CD4-positive, alpha-beta T cell treated with Interleukin-15 for 4 hours (primary cell): Measurements from ENCODE around the gene ANXA10.
"Not testable (repeated sequence)": the region's sequence is repeated elsewhere in the genome, so short reads cannot be mapped to it uniquely, and the experiment has no call there.

Experiments used
- DNase-seq: peaks from one replicate; pipeline ENCODE4 v3.0.0-alpha.2; 2020; ENCODE audit warnings: low spot score

ANXA10 gene, protein sequence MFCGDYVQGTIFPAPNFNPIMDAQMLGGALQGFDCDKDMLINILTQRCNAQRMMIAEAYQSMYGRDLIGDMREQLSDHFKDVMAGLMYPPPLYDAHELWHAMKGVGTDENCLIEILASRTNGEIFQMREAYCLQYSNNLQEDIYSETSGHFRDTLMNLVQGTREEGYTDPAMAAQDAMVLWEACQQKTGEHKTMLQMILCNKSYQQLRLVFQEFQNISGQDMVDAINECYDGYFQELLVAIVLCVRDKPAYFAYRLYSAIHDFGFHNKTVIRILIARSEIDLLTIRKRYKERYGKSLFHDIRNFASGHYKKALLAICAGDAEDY

DNA sequence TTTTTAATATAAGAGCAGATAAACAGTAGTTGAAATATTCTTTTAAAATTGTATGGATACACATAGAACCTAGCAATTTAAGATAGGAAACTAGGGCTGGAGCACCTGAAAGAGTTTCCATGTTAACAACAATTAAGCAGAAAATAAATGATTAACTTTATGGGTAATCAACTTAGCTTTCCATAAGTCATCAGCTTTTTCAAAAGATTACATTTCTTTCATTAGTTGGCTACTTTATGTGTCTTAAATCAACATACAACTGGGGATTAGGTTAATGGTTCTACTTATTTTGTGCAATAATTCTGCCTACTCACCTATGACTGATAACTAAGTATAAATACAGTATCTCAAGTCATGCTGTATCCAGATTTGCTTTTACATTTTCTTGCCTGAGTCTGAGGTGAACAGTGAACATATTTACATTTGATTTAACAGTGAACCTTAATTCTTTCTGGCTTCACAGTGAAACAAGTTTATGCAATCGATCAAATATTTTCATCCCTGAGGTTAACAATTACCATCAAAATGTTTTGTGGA, at the start of gene ANXA10:
TSS of gene ANXA10 (plus strand) at position 362 of the 537 bp plus-strand sequence. CDS start at position 526, 164 bp downstream.
- no peak for DNase-seq

DNA sequence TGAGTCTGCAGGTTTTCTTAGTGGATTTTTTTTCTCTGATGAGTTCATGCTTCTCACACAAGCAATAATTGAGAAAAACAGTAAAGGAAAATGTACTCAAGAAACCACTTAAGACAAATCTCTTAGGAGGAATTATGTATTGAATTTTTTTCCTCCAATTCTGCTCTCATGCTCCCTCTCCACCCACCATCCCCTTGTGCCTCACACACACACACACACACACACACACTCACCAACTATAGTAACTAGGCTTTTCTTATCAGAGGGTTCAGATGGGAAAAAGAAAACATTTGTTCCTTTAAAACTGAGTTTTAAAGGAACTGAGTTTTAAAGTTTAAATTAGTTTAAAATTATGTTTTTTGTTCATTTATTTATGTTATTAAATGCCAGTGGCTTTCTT, 47.0 kb upstream of the ANXA10 start:
- no peak for DNase-seq

DNA sequence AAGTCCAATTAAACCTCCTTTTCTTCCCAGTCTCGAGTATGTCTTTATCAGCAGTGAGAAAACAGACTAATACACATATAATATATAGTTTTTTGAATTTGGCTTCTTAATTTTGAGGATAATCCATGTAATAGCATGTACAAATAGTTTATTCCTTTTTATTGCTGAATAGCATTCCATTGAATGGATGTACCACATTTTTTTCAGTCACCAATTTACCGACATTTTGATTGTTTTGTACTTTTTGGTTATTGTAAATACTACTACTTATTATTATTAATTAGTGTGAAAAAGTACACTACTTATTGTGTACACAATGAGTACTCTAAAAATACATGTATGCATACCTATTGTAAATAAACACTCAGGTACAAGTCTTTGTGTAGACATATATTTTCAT, 42.3 kb upstream of the ANXA10 start:
- DNase-seq = no peak

DNA sequence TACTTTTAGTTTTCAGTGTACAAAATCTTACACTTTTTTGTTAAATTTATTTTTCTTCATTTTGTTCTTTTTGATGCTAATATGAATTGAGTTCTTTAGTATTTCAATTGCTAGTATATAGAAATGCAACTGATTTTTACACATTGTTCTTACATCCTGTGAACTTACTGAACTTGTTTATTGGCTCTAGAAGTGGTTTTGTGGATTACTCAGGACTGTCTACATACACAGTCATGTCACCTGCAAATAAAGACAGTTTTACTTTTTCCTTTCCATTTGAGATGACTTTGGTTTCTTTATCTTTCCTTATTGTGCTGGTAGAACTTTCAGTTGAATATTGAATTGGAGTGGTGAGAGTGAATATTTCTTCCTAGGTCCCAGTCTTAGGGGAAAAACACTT, 40.8 kb upstream of the ANXA10 start:
- no peak for DNase-seq

DNA sequence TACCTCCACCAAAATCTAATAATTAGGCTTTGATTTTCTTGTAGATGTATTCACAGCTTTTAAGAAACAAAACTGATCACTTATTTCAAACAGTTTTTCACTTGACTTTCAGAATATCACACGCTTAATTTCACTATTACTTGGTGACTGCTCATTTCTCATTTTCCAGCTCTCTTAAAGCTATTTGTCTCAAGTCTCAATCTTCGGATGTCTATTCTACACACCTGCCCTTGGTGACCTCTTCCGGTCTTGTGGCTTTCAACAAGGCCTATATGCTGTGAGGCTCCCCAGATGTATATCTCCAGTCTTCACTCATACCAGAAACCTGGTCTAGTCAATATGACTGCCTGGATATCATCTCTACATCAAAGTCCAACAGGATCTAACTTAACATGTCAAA, 34.9 kb upstream of the ANXA10 start:
- no peak for DNase-seq

DNA sequence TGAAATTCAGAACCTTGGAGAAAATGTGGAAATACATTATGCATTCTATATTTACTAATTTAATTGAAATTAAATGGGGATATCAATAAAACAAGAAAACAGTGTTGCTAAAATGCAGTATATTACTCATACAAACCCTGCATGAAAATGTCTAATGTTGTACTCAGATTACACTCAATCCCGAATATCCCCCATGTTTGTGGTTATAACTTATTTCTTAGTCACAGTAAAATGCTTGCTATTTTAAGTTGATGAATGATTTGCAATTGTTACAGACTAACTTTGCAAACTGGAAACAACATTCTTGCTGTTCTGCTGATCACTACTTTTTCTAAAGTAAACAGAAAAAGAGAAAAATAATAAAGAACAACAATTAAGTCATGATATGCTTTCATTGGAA, 33.1 kb upstream of the ANXA10 start:
- DNase-seq = no peak

DNA sequence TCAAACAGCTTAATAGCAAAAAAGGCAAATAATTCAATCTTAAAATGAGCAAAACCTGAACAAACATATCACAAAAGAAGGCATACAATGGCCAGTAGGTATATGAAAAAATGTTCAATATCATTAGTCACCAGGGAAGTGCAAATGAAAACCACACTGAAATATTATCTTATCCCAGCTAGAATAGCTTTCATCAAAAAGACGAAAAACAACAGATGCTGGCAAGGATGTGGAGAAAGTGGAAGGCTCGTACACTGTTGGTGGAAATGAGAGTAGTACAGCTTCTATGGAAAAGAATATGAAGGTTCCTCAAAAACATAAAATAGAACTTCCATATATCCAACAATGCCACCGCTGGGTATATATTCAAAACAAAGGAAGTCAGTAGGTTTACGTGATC, 29.3 kb upstream of the ANXA10 start:
- no peak for DNase-seq

DNA sequence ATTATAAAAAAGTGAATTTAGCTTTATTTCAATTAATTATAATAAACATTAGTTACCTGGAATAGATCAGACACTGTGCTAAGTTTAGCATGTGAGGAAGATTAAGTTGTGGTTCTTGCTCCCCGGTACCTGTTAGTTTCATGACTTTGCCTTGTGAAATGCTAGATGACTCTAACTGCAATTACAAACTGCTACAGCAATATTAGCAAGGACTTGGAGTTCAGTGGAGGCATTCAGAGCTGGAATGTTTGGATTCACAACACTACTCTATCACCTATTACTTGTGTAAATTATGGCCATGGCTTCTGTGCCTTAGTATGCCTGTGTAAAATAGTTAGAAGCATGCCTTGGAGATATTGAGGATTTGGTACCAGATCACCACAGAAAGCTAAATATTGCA, 21.4 kb upstream of the ANXA10 start:
- DNase-seq = no peak

DNA sequence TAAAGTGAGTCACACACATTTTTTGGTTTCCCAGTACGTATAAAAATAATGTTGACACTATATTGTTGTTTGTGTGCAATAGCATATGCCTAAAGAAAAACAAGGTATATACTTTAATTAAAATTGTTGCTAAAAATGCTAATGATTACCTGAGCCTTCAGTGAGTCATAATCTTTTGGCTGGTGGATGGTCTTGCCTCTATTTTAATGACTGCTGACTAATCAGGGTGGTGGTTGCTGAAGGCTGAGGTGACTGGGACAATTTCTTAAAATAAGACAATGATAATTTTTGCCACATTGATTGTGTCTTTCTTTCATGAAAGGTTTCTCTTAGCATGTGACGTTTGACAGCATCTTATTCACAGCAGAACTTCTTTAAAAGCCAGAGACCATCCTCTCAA, 21.0 kb upstream of the ANXA10 start:
- DNase-seq = no peak

DNA sequence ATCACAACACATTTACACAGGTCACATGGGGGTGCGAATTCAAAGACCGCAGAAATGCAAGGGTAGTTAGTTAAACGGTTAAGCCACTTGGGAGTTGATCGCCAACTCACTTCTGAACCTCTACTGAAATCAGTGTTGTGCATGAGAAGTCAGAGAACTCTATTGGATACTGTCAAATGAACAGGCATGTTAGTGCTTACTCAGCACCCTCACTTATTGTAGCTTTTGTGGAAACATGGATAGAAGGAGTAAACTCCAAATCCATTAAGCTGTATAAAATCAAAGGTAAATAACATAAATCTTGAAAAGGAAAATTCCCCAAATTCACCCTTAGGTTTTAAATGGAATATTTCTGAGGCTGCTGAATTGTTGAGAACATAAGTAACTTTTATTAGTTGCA, 17.5 kb upstream of the ANXA10 start:
- no peak for DNase-seq

DNA sequence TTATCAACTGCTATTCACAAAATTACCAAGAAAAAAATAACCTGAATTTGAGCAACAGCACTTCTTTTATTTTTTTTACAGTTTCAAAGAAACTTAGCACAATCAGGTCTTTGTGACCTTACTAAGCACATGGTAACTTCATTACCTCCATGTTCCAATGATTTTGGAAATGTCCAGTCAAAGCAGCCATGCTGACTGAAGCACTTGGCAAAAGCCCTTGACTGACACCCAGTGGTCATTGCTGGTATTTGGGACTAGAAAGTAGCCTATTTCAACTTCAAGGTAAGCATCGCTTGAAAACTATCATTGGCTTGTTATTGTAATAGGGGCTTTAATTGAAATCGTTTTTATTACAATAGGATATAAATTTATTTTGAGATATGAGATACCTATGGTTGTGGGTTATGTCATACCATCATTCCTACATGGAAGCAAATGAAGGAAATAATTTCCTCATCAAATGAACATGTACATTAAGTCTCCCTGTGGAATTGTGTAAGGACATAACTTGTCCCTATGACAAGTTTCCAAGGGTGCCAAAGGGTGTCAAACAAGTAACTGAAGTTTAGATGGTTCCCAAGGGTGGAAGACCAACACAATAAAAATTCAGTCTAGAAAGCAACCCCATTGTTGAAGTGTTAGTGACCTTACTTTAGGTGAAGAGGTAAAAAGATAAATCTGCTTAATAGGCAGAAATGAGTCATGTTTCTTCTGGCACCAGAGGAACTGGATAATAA, 15.2 kb upstream of the ANXA10 start:
- peak; percentile 30 for DNase-seq

DNA sequence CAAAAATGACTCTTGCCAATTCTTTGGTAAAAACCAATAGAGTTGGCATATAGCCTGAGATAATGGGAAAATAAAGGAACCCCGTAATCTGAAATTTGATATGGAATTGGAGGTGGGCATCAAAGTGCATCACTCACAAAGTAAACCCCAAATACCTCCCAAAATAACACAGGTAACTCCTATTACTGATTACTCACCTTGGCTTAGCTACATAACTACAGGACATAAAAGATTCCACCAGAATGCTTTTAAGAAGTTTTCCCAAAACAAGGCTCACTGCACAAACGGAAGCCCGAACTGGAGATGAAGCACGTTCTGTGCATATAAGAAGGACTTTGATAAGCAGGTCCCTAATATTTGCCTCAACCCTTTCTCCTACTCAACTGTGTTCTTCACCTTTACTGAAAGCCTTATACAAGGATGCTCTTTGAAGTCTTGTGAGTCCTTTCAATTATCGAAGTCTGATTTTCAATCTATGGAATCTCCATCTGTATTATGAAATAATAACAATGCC, 14.6 kb upstream of the ANXA10 start:
- DNase-seq = no peak

DNA sequence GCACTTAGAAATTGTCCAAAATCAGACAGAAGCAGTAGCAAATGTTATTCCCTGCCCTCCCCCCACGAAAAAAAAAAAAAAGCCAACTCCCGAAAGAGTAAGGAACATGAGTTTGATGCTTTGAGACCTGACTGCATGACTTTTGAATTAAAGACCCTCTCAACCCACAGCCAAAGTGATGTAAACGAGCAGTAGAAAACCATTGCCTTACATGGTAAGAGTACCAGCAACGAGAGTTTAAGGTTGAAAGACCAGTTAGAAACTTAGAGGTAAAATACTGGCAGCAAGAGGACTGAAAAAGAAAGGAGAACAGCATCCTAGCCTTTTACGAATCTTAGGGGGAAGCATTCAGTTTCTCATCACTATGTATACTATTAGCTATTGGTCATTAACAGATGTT, 10.0 kb upstream of the ANXA10 start:
- no peak for DNase-seq

DNA sequence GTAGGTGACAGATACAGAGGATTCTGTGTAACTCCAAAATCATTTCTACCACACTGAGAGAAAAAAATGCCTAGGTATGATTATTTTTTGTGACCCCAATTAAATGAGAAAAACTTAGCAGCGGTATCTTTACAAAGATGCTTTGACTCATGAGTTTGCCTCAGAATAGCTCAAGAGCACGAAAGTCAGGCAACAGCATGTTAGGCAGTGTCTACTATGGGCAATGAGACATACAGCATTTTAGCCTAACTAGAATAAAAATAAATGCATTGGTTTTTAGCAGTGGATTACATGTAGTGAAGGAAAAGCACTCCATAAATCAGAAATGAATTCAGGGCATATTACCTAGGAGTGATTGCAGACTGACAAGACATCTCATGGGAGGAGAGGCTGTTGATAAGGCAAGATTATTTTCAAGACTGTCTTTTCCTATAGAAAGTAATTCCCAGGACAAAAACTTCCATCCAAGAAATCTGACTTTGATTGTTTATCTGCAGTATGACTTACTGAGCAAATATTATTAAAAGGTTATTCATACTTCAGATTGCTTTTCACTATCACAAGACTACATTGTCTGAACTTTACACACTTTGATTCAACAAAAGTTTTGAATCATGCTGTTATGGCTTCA, 3.6 kb downstream of the ANXA10 start:
- no peak for DNase-seq

DNA sequence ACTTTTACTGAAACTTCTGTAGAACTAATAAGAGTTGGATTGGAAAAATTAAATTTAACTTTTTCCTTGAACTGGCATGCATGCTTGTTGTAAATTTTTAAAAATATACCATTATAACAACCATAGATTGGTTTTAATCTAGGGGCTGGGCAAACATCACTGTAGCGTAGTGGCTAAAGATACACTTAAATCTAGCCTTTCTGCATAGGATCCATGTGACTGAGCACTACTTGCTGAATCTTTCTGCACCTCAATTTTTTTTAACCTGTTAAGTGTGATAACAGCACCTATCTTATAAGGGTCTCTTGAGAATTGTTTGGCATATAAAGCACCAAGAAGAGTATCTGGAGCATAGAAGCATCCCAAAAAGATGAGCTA, 4.1 kb downstream of the ANXA10 start:
- no peak for DNase-seq

DNA sequence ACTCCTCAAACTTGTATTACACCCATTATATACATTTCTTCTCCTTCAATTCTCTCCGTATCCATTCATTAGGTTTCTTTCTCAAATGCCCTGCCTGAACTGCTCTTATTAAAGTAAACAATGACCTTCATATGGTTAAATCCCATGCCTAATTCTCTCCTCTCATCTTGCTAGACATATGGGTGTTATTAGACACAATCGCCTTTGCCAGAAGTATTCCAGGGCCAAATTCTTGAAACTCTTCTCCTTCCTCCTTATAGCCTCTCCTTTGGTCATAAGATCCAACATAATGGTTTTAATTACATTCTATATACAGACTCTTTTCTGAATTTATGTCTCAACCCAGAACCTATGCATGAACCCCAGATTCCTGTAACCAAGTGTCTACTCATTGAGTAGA, 4.8 kb downstream of the ANXA10 start:
- no peak for DNase-seq

DNA sequence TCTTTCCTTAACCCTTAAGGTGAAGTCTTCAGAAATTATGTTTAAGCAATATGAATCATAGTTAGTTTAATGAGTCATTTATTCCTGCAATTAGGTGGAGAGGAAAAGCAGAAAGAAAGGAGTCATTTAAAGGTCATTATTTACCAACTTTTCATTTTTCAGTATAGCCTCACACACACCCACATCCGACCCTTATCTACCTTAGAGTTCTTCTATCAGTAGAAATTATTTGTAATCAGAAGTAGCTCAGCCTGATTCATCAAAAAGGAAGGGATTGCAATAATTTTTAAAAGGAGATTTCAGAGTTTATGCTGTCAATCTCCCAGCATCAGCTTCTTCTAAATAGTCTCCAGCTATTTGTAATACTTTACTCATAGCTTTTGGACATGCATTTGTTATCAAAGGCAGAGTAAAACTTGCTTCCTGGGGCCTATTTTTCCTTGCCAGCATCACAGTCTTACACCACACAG, 5.9 kb downstream of the ANXA10 start:
- no peak for DNase-seq

DNA sequence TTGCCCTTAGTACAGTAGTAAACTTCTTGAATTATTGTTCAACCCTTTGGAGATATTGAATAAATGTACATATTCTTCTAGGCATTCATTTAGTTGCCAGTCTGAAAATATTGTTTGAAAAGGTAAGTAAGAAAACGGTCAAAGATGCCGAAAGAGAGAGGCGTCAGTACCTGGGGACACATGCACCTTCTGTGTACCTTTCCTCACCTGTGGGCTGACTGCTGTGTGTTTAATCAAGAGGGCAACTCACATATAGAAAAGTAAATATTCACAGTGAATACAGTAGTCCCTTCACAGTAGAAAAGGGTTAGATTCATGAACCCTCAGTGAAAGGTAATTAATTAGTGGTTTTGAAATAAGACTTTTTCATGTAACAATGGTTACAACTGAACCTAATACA, 6.9 kb downstream of the ANXA10 start:
- DNase-seq = no peak

DNA sequence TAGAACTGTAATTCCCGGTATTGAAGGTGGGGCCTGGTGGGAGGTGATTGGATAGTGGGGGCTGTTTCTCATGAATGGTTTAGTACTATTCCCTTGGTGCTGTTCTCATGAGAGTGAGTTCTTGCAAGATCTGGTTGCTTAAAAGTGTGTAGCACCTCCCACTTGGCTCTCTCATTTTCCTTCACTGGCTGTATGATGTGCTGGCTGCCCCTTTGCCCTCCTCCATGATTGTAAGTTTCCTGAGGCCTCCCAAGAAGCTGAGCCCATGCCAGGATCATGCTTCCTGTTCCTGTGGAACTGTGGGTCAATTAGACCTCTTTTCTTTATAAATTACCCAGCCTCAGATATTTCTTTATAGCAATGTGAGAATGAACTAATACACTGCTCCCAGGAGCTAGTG, 8.7 kb downstream of the ANXA10 start:
- no peak for DNase-seq

DNA sequence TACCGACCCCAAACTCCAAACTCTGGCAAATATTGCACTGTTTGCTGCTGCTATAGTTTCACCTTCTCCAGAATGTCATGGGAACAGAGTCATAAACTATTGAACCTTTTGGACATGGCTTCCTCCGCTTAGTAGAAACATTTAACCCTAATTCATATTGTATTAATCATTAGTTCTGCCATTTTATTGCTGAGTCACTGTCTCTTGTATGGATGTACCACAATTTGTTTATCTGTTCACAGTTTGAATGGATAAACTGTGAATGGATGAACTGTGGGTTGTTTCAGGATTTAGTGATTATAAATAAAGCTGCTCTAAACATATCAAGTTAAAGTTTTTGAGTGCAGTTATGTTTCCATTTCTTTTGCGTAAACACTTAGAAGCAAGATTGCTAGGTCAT, 10.1 kb downstream of the ANXA10 start:
- no peak for DNase-seq

DNA sequence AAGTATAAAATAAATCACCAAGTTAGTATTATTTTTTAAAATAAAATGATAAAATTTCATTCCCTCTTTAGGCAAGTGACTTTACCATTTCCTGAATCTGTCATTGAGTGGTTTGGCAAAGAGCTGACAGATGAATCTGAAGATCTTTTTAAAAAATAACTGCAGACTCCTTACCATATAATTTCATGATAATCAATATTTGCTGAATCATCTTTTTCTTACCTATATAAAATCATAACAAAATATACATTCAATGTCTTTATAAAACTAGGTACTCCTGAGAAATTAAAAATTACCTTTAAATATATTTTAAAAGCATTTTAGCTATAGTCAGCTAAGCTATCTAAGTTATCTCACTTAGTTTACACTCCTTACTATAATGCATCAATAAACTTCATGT, 17.2 kb downstream of the ANXA10 start:
- DNase-seq = no peak

DNA sequence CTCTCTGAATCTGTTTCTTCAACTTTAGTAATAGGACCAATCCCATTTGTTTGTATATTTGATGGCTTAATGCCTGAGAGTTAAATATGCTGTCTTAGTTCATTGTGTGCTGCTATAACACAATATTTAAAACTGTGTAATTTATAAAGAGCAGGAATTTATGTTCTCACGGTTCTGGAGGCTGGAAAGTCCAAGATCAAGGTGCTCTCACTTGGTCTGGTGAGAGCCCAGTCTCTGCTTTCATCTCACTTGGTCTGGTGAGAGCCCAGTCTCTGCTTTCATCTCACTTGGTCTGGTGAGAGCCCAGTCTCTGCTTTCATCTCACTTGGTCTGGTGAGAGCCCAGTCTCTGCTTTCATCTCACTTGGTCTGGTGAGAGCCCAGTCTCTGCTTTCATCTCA, 20.7 kb downstream of the ANXA10 start:
- DNase-seq = not testable (repeated sequence)
